K562 (cell line): ENCODE measurements around the gene CUX1. TPM values are rescaled to one million over a fixed set of nuclear protein-coding genes. Genes with fewer than 3 reads are reported as not detected.
A peak's percentile ranks its signal among the peaks of the same experiment; 100 is the strongest.

Source experiments
- ATAC-seq: fragments of 200-7000 bp; cut with Tn5 transposase; 3 replicates; pipeline ENCODE4 v1.9.1; 2020; ENCODE audit warnings: moderate library complexity
- BruUV-seq: library from RNA; stranded (reverse); fragments of 400-500 nt; replicated peaks from 2 replicates; lab custom pipeline; 2021; lab: Mats Ljungman, UMichigan
- CTCF ChIA-PET: fragments of 300-600 bp; formaldehyde crosslinking; extraction: SDS; loops from one replicate; lab custom pipeline; 2021; ENCODE audit warnings: low intra/inter-chr PET ratio; lab: Yijun Ruan, JAX
- POLR2A ChIA-PET: fragments of 300-600, 350-650 bp; sonication (Branson Sonifier 250); formaldehyde crosslinking; extraction: SDS; loops from one replicate; lab custom pipeline; 2021; ENCODE audit warnings: antibody characterized with exemption, inconsistent platforms; lab: Yijun Ruan, JAX
- DNase-seq, 4 experiments: peaks; one replicate each; pipeline versions ENCODE4 v3.0.0 to v3.0.0-alpha.2; 2011 to 2018; ENCODE audit warnings: low spot score in 3 of 4, mixed read lengths in 3 of 4; ENCODE audit errors: extremely low read depth in 1 of 4
- FAIRE-seq: peaks from 2 replicates; lab custom pipeline; 2011; peaks lifted over from hg19 to GRCh38; lab: Jason Lieb, UNC
- H2AFZ ChIP-seq: 2 replicates; pipeline ENCODE4 v1.6.0; 2011; ENCODE audit warnings: low read depth, low read length, control low read depth, inconsistent platforms
- H3K27ac ChIP-seq: fragments of 200-600 bp; 3 replicates; pipeline ENCODE4 v1.8.0; 2011; ENCODE audit warnings: low read depth, mild to moderate bottlenecking, control low read depth, inconsistent platforms, low read length, moderate library complexity, mixed read lengths; ENCODE audit errors: extremely low read depth
- H3K27me3 ChIP-seq, 2 experiments: fragments of 300-600 bp in 1 of 2; 2 replicates in 1 of 2; 3 replicates in 1 of 2; pipeline versions ENCODE4 v1.6.0 to v1.8.0; 2011; ENCODE audit warnings: inconsistent platforms in 2 of 2, low read length in 2 of 2, mild to moderate bottlenecking in 1 of 2, mixed read lengths in 1 of 2, moderate library complexity in 1 of 2; ENCODE audit not compliant: control insufficient read depth in 2 of 2, insufficient read depth in 2 of 2
- H3K36me3 ChIP-seq: fragments of 300-600 bp; 3 replicates; pipeline ENCODE4 v1.8.0; 2011; ENCODE audit warnings: mild to moderate bottlenecking, low read length, inconsistent platforms; ENCODE audit not compliant: control insufficient read depth, insufficient read depth
- H3K4me1 ChIP-seq, 2 experiments: fragments of 200-600 bp in 1 of 2; replicated peaks in 1 of 2; 2 replicates in 1 of 2; 3 replicates in 1 of 2; pipeline versions ENCODE4 v1.5.1 to v1.8.0; 2011; ENCODE audit warnings: inconsistent platforms in 2 of 2, low read length in 2 of 2, mild to moderate bottlenecking in 1 of 2, mixed read lengths in 1 of 2, moderate library complexity in 1 of 2; ENCODE audit not compliant: control insufficient read depth in 2 of 2, insufficient read depth in 2 of 2
- H3K4me2 ChIP-seq: 2 replicates; pipeline ENCODE4 v1.6.1; 2011; ENCODE audit warnings: low read length, control low read depth, inconsistent platforms, mixed read lengths; ENCODE audit not compliant: insufficient read depth
- H3K4me3 ChIP-seq: fragments of 200-600 bp; sonication (generic), shearing (Covaris generic); 2 replicates; pipeline ENCODE4 v1.5.1; 2016; ENCODE audit warnings: control low read depth, inconsistent platforms
- H3K79me2 ChIP-seq: fragments of 200-600 bp; 3 replicates; pipeline ENCODE4 v1.8.0; 2011; ENCODE audit warnings: low read length, inconsistent platforms; ENCODE audit not compliant: control insufficient read depth, insufficient read depth
- H3K9ac ChIP-seq, 2 experiments: 2 replicates each; pipeline versions ENCODE4 v1.6.0 to v1.6.1; 2011; ENCODE audit warnings: low read depth in 2 of 2, low read length in 2 of 2, control low read depth in 1 of 2, inconsistent platforms in 1 of 2, mild to moderate bottlenecking in 1 of 2, mixed read lengths in 1 of 2; ENCODE audit not compliant: insufficient read depth in 1 of 2
- H3K9me1 ChIP-seq: one replicate; pipeline ENCODE4 v1.6.0; 2011; ENCODE audit warnings: inconsistent platforms, mild to moderate bottlenecking, low read length, moderate library complexity; ENCODE audit not compliant: control insufficient read depth, insufficient read depth
- H3K9me3 ChIP-seq: replicated peaks from 2 replicates; pipeline ENCODE4 v1.5.1; 2011; ENCODE audit warnings: low read depth, low read length, inconsistent platforms; ENCODE audit not compliant: control insufficient read depth, insufficient read depth
- H4K20me1 ChIP-seq: replicated peaks from 2 replicates; pipeline ENCODE4 v1.6.1; 2011; ENCODE audit warnings: low read length, inconsistent platforms, mixed read lengths; ENCODE audit not compliant: control insufficient read depth, insufficient read depth
- POLR2G ChIP-seq: fragments of 200-400 bp; formaldehyde crosslinking; IDR thresholded peaks from 2 replicates; pipeline ENCODE4 v1.6.1; 2017; ENCODE audit warnings: low read depth, mild to moderate bottlenecking, antibody characterized with exemption, low read length, moderate library complexity
- ZNF398 ChIP-seq: fragments of 250-450 bp; sonication (Bioruptor Pico); IDR thresholded peaks from 2 replicates; pipeline ENCODE4 v1.8.0; 2021; ENCODE audit warnings: moderate library complexity, mild to moderate bottlenecking, inconsistent platforms
- WGBS: fragments of 100-300 bp; shearing (Covaris generic); methylation state at CpG from one replicate; pipeline ENCODE4 v1.1.6; 2016; ENCODE audit warnings: low coverage, mixed read lengths; ENCODE audit not compliant: insufficient coverage; ENCODE audit errors: missing lambda C conversion rate; 5-methylcytosine and 5-hydroxymethylcytosine counted together
- in situ Hi-C: fragments of 300-500 bp; cut with MboI; formaldehyde crosslinking; loops from 4 replicates; pipeline ENCODE4 v1.15.0; 2018; ENCODE audit warnings: inconsistent platforms, mixed read lengths
- intact Hi-C: fragments of 100-400 bp; cut with micrococcal nuclease; formaldehyde crosslinking; loops from 2 replicates; pipeline ENCODE4 v1.14.2; 2022
- polyA plus RNA-seq, 8 experiments: library from polyadenylated mRNA; depleted of rRNA in 4 of 8; stranded (reverse) in 5 of 8; unstranded in 3 of 8; fragments of >200 nt; fragmentation: Nextera tagmentation in 2 of 8; fragmentation: Illumina TruSeq in 1 of 8; extraction: Ambion mirVana in 2 of 8; extraction: Trizol in 1 of 8; gene quantifications; 2 replicates each; pipeline versions ENCODE4 v1.2.1 to v1.2.3, GENCODE V29; 2011 to 2014; ENCODE audit warnings: inconsistent platforms in 1 of 8, missing spikeins in 1 of 8
- total RNA-seq, 7 experiments: library from RNA; depleted of rRNA in 6 of 7; stranded (reverse); fragments of >200 nt in 6 of 7; fragmentation: Illumina TruSeq in 2 of 7; extraction: Trizol in 2 of 7; gene quantifications; 2 replicates each; pipeline versions ENCODE4 v1.2.1 to v1.2.3, GENCODE V29; 2011 to 2021; ENCODE audit warnings: low replicate concordance in 1 of 7

Gene CUX1
- total and polyA plus RNA-seq, 9 of the 15 experiments (the other 6 are each of a cell fraction or from before 2014, with no cell fraction given), result 3.6 to 55.3 (median 25.2) TPM

GRCh38 chr7:101879565-101879964 is 62.1 kb downstream of the CUX1 start:
- ATAC-seq, result no peak
- H3K27ac ChIP-seq, result no peak overlapping the region
- H3K9me1 ChIP-seq, result no peaks in the 10 kb centered on the region
- ChIA-PET POLR2A (interaction anchor here (0.7 to 2.1 kb wide), 5 partner anchors 9 to 109 kb away, joined by 3 to 4 read pairs (median 3); no protein-coding TSS in a partner anchor), CTCF (no interaction called here)
- DNase-seq, result no peak
- intact Hi-C loops, result no loop called here
- 89% methylated on average over 10 of the region's 10 CpGs for WGBS
- H2AFZ ChIP-seq, result no peak overlapping the region
- no peak overlapping the region for H3K4me3 ChIP-seq
- peak; percentile 54 for TF ChIP-seq POLR2G
- TF ChIP-seq ZNF398 (CRISPR knock-in tag), result no peak
- H4K20me1 ChIP-seq, result peaks cover 37% of the 10 kb centered on the region
- H3K36me3 ChIP-seq, result peaks cover 11% of the 10 kb centered on the region; the same call in 2 of the 3 replicates
- H3K4me1 ChIP-seq, result peaks cover 24 to 34% of the 10 kb centered on the region in 2 experiments
- H3K4me2 ChIP-seq, result no peak overlapping the region
- H3K79me2 ChIP-seq, result peaks cover 89% of the 10 kb centered on the region
- H3K9me3 ChIP-seq, result no peaks in the 10 kb centered on the region
- no peak for FAIRE-seq
- in situ Hi-C loops, result no loop called here
- BruUV-seq, result no TSS peak
- H3K9ac ChIP-seq, result peak overlapping the region in 1 of 2 experiments; percentile 75; a peak in 2 of 4 replicates
- H3K27me3 ChIP-seq, result no peaks in the 10 kb centered on the region
